AG10803 (cell line): ENCODE results near the gene SIL1.
A peak's percentile ranks its signal among the peaks of the same experiment; 100 is the strongest.

ENCODE experiments used
- DNase-seq: peaks from one replicate; pipeline ENCODE4 v3.0.0; 2010; ENCODE audit warnings: low read depth
- H3K4me3 ChIP-seq: 2 replicates; pipeline ENCODE4 v1.5.1; 2011; ENCODE audit warnings: mild to moderate bottlenecking, low read length, control low read depth
- CTCF ChIP-seq: conservative IDR thresholded peaks from 2 replicates; pipeline ENCODE4 v1.5.1; 2011; ENCODE audit warnings: mild to moderate bottlenecking, low read length, control low read depth, inconsistent platforms

Gene SIL1

GRCh38 chr5:139158791-139159190, 39.4 kb downstream of the SIL1 start:
- no peak for DNase-seq
- H3K4me3 ChIP-seq = no peak overlapping the region
- TF ChIP-seq CTCF = no peak

GRCh38 chr5:139157556-139157955, 40.6 kb downstream of the SIL1 start:
- H3K4me3 ChIP-seq = no peak overlapping the region
- TF ChIP-seq CTCF = no peak
- DNase-seq = no peak

- H3K4me3 ChIP-seq = no peak overlapping the region
- no peak for TF ChIP-seq CTCF
- no peak for DNase-seq
Observed at GRCh38 chr5:139156814-139157213, 41.4 kb downstream of the SIL1 start.

- no peak for TF ChIP-seq CTCF
- DNase-seq = no peak
- H3K4me3 ChIP-seq = no peak overlapping the region
Observed at GRCh38 chr5:139155333-139155732, 42.8 kb downstream of the SIL1 start.

GRCh38 chr5:139151902-139152301, 46.3 kb downstream of the SIL1 start:
- no peak for TF ChIP-seq CTCF

GRCh38 chr5:139150367-139150999, 47.7 kb downstream of the SIL1 start:
- no peak for TF ChIP-seq CTCF
- no peak for DNase-seq
- H3K4me3 ChIP-seq = no peak overlapping the region

More at GRCh38 chr5:139151902-139152301, 46.3 kb downstream of the SIL1 start:
- no peak for DNase-seq
- no peak overlapping the region for H3K4me3 ChIP-seq

GRCh38 chr5:139149477-139150199, 48.5 kb downstream of the SIL1 start:
- no peak for TF ChIP-seq CTCF
- H3K4me3 ChIP-seq = no peak overlapping the region
- peak; percentile 44 for DNase-seq
